Thyroid gland (tissue), 4 donors: ENCODE measurements around the gene EPOP. TPM values are rescaled to one million over a fixed set of nuclear protein-coding genes. Genes with fewer than 3 reads are reported as not detected.

Experiments used
- DNase-seq, 2 donors: peaks; one replicate each; pipeline ENCODE4 v3.0.0-alpha.2; 2019
- H3K27ac ChIP-seq, 3 donors: fragments of 200-600 bp; sonication (generic); 1 replicate in 2 of 3; 2 replicates in 1 of 3; pipeline ENCODE4 v1.5.1; 2016 to 2019; ENCODE audit warnings: mild to moderate bottlenecking in 1 of 3, moderate library complexity in 1 of 3
- H3K27me3 ChIP-seq: fragments of 200-600 bp; sonication (generic); one replicate; pipeline ENCODE4 v1.5.1; 2019
- H3K36me3 ChIP-seq, 2 donors: fragments of 200-600 bp; sonication (generic); one replicate each; pipeline ENCODE4 v1.5.1; 2016 to 2019
- H3K4me1 ChIP-seq, 2 donors: fragments of 200-600 bp; sonication (generic); one replicate each; pipeline ENCODE4 v1.5.1; 2017 to 2019
- H3K4me3 ChIP-seq, 3 donors: fragments of 200-600 bp; sonication (generic); replicated peaks in 1 of 3; 1 replicate in 2 of 3; 2 replicates in 1 of 3; pipeline ENCODE4 v1.5.1; 2016; ENCODE audit warnings: mild to moderate bottlenecking in 1 of 3
- H3K9me3 ChIP-seq: fragments of 200-600 bp; sonication (generic); one replicate; pipeline ENCODE4 v1.5.1; 2017
- CTCF ChIP-seq, 6 experiments: fragments of 200-600 bp in 3 of 6; fragments of 450-650 bp in 3 of 6; sonication (generic) in 3 of 6; IDR thresholded peaks; one replicate each; pipeline ENCODE4 v1.5.1; 2016 to 2019; ENCODE audit warnings: antibody characterized with exemption in 6 of 6, mild to moderate bottlenecking in 2 of 6, inconsistent platforms in 1 of 6, moderate library complexity in 1 of 6
- POLR2A ChIP-seq, 2 donors: fragments of 450-650 bp; IDR thresholded peaks; one replicate each; pipeline ENCODE4 v1.6.1; 2017; ENCODE audit warnings: antibody characterized with exemption in 2 of 2, mild to moderate bottlenecking in 2 of 2, moderate library complexity in 1 of 2
- WGBS, 2 donors: methylation state at CpG; one replicate each; pipeline ENCODE4 v1.1.5; 2017; 5-methylcytosine and 5-hydroxymethylcytosine counted together
- intact Hi-C: fragments of 100-400 bp; cut with DNase I; formaldehyde crosslinking; loops from one replicate; pipeline ENCODE4 v1.15.1; 2023
- total RNA-seq, 4 donors: library from RNA; depleted of rRNA; stranded (reverse); fragments of >200 nt; gene quantifications; one replicate each; pipeline ENCODE4 v1.2.3, GENCODE V29; 2016

Gene EPOP
- total RNA-seq, 4 donors from 2014 or later = 0.20 to 1.8 (median 0.41) TPM

- Histone ChIP-seq H3K27ac (no peak overlapping the region), H3K4me3 (no peak overlapping the region), H3K27me3 (no peaks in the 10 kb centered on the region), H3K9me3 (no peaks in the 10 kb centered on the region), H3K4me1 (peaks cover 5 to 30% of the 10 kb centered on the region in 2 donors), H3K36me3 (no peaks in the 10 kb centered on the region)
- WGBS, 2 donors = 76 to 85% methylated on average over 4 of the region's 4 CpGs
- intact Hi-C loops = no loop called here
- no peak for DNase-seq
- TF ChIP-seq POLR2A (IDR thresholded peaks at IDR 0.05) (no peak), CTCF (IDR thresholded peaks at IDR 0.05) (no peak)
Observed at GRCh38 chr17:38697061-38697820, 22.5 kb upstream of the EPOP start.

- Histone ChIP-seq H3K27ac (peak overlapping the region; percentile 21 to 44 (median 41)), H3K36me3 (no peaks in the 10 kb centered on the region), H3K27me3 (no peaks in the 10 kb centered on the region), H3K4me1 (peaks cover 0 to 13% of the 10 kb centered on the region in 2 donors), H3K9me3 (no peaks in the 10 kb centered on the region), H3K4me3 (no peak overlapping the region)
- DNase-seq = peak; percentile 66 to 70
- 49 to 52% methylated on average over 12 of the region's 12 CpGs for WGBS, 2 donors
- intact Hi-C loops = no loop called here
- TF ChIP-seq POLR2A (IDR thresholded peaks at IDR 0.05) = no peak
- no peak for TF ChIP-seq CTCF (IDR thresholded peaks at IDR 0.05)
Observed at GRCh38 chr17:38693700-38694329, 19.1 kb upstream of the EPOP start.

- H3K4me3 ChIP-seq = no peak overlapping the region
- DNase-seq = no peak
- no peak overlapping the region for H3K27ac ChIP-seq
- intact Hi-C loops = no loop called here
- 83 to 85% methylated on average over 4 of the region's 4 CpGs for WGBS, 2 donors
- H3K9me3 ChIP-seq = no peaks in the 10 kb centered on the region
- peaks cover 0 to 13% of the 10 kb centered on the region in 2 donors for H3K4me1 ChIP-seq
- no peaks in the 10 kb centered on the region for H3K36me3 ChIP-seq
- no peaks in the 10 kb centered on the region for H3K27me3 ChIP-seq
- no peak for TF ChIP-seq POLR2A (IDR thresholded peaks at IDR 0.05)
- no peak for TF ChIP-seq CTCF (IDR thresholded peaks at IDR 0.05)
Observed at GRCh38 chr17:38691154-38691553, 16.4 kb upstream of the EPOP start.

- H3K36me3 ChIP-seq = no peaks in the 10 kb centered on the region
- peaks cover 0 to 13% of the 10 kb centered on the region in 2 donors for H3K4me1 ChIP-seq
- intact Hi-C loops = no loop called here
- H3K27ac ChIP-seq = no peak overlapping the region
- no peak overlapping the region for H3K4me3 ChIP-seq
- H3K9me3 ChIP-seq = no peaks in the 10 kb centered on the region
- no peak for DNase-seq
- H3K27me3 ChIP-seq = no peaks in the 10 kb centered on the region
- TF ChIP-seq CTCF (IDR thresholded peaks at IDR 0.05) (no peak), POLR2A (IDR thresholded peaks at IDR 0.05) (no peak)
- WGBS, 2 donors = 86 to 94% methylated on average over 4 of the region's 4 CpGs
Observed at GRCh38 chr17:38690386-38690785, 15.6 kb upstream of the EPOP start.

GRCh38 chr17:38687286-38687685 lies 12.5 kb upstream of the EPOP start:
- 97 to 98% methylated on average over 5 of the region's 5 CpGs for WGBS, 2 donors
- Histone ChIP-seq H3K27ac (no peak overlapping the region), H3K4me3 (no peak overlapping the region), H3K36me3 (no peaks in the 10 kb centered on the region), H3K9me3 (no peaks in the 10 kb centered on the region), H3K27me3 (no peaks in the 10 kb centered on the region), H3K4me1 (no peaks in the 10 kb centered on the region)
- no peak for TF ChIP-seq CTCF (IDR thresholded peaks at IDR 0.05)
- TF ChIP-seq POLR2A (IDR thresholded peaks at IDR 0.05) = no peak
- intact Hi-C loops = no loop called here
- DNase-seq = no peak
